Measurements from ENCODE around the gene PFN3.

DNA sequence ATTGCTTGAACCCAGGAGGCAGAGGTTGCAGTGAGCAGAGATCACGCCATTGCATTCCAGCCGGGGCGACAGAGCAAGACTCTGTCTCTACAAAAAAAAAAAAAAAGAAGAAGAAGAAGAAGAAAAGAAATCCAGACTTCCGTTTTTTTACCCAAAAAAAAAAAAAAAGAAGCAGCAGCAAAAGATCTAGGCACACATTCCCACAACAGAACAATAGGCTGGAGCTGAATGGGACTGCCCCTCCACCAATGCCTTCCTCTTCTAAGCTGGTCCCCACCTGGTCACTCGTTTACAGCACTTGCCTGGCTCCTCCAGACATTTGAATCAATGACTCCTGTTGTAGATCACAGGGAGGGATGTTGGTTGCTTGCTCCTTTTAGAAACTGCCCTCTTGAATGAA is 47.4 kb downstream of the PFN3 start:
- TF ChIP-seq RAD21 (IDR thresholded peaks at IDR 0.05; ENCODE audit: low read length) (no peak), MXI1 (IDR thresholded peaks at IDR 0.05; ENCODE audit: borderline replicate concordance, low read depth, low read length) (no peak), POLR2A (IDR thresholded peaks at IDR 0.05; ENCODE audit: low read depth, low read length) (no peak)
- TF ChIP-seq, protein P1, sequence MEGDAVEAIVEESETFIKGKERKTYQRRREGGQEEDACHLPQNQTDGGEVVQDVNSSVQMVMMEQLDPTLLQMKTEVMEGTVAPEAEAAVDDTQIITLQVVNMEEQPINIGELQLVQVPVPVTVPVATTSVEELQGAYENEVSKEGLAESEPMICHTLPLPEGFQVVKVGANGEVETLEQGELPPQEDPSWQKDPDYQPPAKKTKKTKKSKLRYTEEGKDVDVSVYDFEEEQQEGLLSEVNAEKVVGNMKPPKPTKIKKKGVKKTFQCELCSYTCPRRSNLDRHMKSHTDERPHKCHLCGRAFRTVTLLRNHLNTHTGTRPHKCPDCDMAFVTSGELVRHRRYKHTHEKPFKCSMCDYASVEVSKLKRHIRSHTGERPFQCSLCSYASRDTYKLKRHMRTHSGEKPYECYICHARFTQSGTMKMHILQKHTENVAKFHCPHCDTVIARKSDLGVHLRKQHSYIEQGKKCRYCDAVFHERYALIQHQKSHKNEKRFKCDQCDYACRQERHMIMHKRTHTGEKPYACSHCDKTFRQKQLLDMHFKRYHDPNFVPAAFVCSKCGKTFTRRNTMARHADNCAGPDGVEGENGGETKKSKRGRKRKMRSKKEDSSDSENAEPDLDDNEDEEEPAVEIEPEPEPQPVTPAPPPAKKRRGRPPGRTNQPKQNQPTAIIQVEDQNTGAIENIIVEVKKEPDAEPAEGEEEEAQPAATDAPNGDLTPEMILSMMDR (conservative IDR thresholded peaks at IDR 0.05; ENCODE audit: low read depth, low read length): no peak

All from IMR-90 (cell line).